Fibroblast of lung (primary cell): ENCODE results near the gene ARHGAP35. TPM values are rescaled to one million over a fixed set of nuclear protein-coding genes. Genes with fewer than 3 reads are reported as not detected.

Experiments
- DNase-seq, 2 donors: peaks; one replicate each; pipeline versions ENCODE4 v3.0.0 to v3.0.0-alpha.2; 2010; ENCODE audit warnings: low read depth in 2 of 2
- H2AFZ ChIP-seq: 2 replicates; pipeline ENCODE4 v1.5.1; 2012; ENCODE audit warnings: low read length, control low read depth, inconsistent platforms
- H3K27ac ChIP-seq: 2 replicates; pipeline ENCODE4 v1.5.1; 2011; ENCODE audit warnings: low read length, control low read depth; ENCODE audit not compliant: insufficient read depth
- H3K27me3 ChIP-seq: 2 replicates; pipeline ENCODE4 v1.5.1; 2011; ENCODE audit warnings: mild to moderate bottlenecking, low read length; ENCODE audit not compliant: control insufficient read depth, insufficient read depth
- H3K36me3 ChIP-seq: 2 replicates; pipeline ENCODE4 v1.5.1; 2011; ENCODE audit warnings: low read length; ENCODE audit not compliant: control insufficient read depth, insufficient read depth
- H3K4me1 ChIP-seq: 2 replicates; pipeline ENCODE4 v1.5.1; 2011; ENCODE audit warnings: low read length; ENCODE audit not compliant: control insufficient read depth, insufficient read depth; ENCODE audit errors: extremely low read depth
- H3K4me2 ChIP-seq: 2 replicates; pipeline ENCODE4 v1.5.1; 2011; ENCODE audit warnings: low read length, control low read depth; ENCODE audit not compliant: insufficient read depth; ENCODE audit errors: extremely low read depth
- H3K4me3 ChIP-seq, 4 experiments: fragments of 200-600 bp in 1 of 4; sonication (generic) in 1 of 4; replicated peaks in 1 of 4; 2 replicates each; pipeline ENCODE4 v1.5.1; 2011 to 2016; ENCODE audit warnings: low read length in 4 of 4, low read depth in 3 of 4, mild to moderate bottlenecking in 3 of 4, control low read depth in 2 of 4, inconsistent platforms in 1 of 4, mixed read lengths in 1 of 4; ENCODE audit not compliant: insufficient read depth in 1 of 4; ENCODE audit errors: control extremely low read depth in 1 of 4
- H3K79me2 ChIP-seq: 2 replicates; pipeline ENCODE4 v1.5.1; 2012; ENCODE audit warnings: mild to moderate bottlenecking, low read length, inconsistent platforms; ENCODE audit not compliant: control insufficient read depth, insufficient read depth
- H3K9ac ChIP-seq: 2 replicates; pipeline ENCODE4 v1.5.1; 2011; ENCODE audit warnings: mild to moderate bottlenecking, low read length, control low read depth; ENCODE audit not compliant: insufficient read depth
- H3K9me3 ChIP-seq: 2 replicates; pipeline ENCODE4 v1.5.1; 2012; ENCODE audit warnings: low read depth, low read length; ENCODE audit not compliant: control insufficient read depth, insufficient read depth
- H4K20me1 ChIP-seq: 2 replicates; pipeline ENCODE4 v1.5.1; 2011; ENCODE audit warnings: low read length; ENCODE audit not compliant: control insufficient read depth, insufficient read depth; ENCODE audit errors: extremely low read depth
- CTCF ChIP-seq, 2 donors: IDR thresholded peaks in 1 of 2; conservative IDR thresholded peaks in 1 of 2; 1 replicate in 1 of 2; 2 replicates in 1 of 2; pipeline ENCODE4 v1.5.1; 2011 to 2012; ENCODE audit warnings: low read length in 2 of 2, control low read depth in 1 of 2, inconsistent platforms in 1 of 2, low read depth in 1 of 2, mild to moderate bottlenecking in 1 of 2
- EZH2 ChIP-seq: IDR thresholded peaks from 2 replicates; pipeline ENCODE4 v1.5.1; 2012; ENCODE audit warnings: low read length, control low read depth, mild to moderate bottlenecking; ENCODE audit errors: missing control alignments
- polyA plus RNA-seq, 2 donors: library from polyadenylated mRNA; depleted of rRNA in 1 of 2; stranded (reverse) in 1 of 2; unstranded in 1 of 2; fragments of >200 nt; gene quantifications; 2 replicates each; pipeline ENCODE4 v1.2.1, GENCODE V29; 2011 to 2012; ENCODE audit warnings: missing spikeins in 1 of 2
- total RNA-seq: library from RNA; depleted of rRNA; stranded (reverse); fragments of >200 nt; gene quantifications from 2 replicates; pipeline ENCODE4 v1.2.1, GENCODE V29; 2014

Gene ARHGAP35
- total and polyA plus RNA-seq, 2 donors (not counting 1 experiment from before 2014, with no cell fraction given): 26.0 to 47.6 TPM

DNA sequence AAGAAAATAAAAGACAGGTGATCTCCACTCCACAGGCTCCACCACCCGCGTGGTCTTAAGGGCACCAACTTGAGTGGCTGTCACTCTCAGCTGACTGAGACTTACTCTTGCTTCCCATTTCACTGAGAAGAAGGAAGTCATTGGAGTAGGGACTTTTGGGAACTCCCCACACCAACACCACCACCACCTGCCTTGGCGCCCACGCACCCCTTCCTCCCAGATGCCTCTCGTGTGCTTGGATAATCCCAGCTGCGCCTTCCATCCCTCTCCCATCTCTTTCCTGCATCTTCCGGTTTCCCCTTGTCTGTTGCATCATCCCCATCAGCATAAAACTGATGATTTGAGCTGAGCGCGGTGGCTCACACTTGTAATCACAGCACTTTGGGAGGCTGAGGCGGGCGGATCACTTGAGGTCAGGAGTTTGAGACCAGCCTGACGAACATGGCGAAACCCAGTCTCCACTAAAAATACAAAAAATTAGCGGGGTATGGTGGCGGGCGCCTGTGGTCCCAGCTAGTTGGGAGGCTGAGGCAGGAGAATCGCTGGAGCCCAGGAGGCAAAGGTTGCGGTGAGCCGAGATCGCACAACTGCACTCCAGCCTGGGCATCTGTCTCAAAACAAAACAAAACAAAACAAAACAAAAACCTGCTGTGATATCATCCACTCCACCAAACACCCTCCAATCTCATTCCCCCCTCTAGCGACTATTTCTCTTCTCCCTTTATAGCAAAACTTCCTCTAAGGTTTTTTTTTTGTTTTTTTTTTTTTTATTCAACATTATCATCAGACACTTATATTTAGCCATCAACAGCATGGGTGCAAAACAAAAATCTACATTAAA is 35.7 kb upstream of the ARHGAP35 start:
- Histone ChIP-seq H2AFZ (no peak overlapping the region), H3K9me3 (no peaks in the 10 kb centered on the region)
- DNase-seq: peak in 1 of 2 donors; percentile 26

DNA sequence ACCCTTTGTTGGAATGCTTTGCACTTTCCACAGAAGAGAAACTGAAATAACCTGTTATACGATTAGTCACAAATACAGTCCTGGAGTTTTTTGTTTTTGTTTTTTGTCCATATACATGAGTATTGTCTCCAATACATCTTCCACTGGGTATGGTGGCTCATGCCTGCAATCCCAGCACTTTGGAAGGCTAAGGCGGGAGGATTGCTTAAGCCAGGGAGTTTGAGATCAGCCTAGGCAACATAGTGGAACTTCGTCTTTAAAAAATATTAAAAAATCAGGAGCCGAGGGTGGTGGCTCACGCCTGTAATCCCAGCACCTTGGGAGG is 35.1 kb upstream of the ARHGAP35 start:
- Histone ChIP-seq H3K27me3 (no peaks in the 10 kb centered on the region), H3K4me2 (no peak overlapping the region), H3K4me3 (no peak overlapping the region), H3K36me3 (no peaks in the 10 kb centered on the region), H2AFZ (no peak overlapping the region), H3K9me3 (no peaks in the 10 kb centered on the region), H3K27ac (no peak overlapping the region), H3K4me1 (no peaks in the 10 kb centered on the region), H4K20me1 (no peaks in the 10 kb centered on the region), H3K9ac (no peak overlapping the region), H3K79me2 (no peaks in the 10 kb centered on the region)
- no peak for DNase-seq
- no peak for TF ChIP-seq CTCF (conservative IDR thresholded peaks at IDR 0.05 in 1 of 2, IDR thresholded peaks at IDR 0.05 in 1 of 2; ENCODE audit: low read depth in 1 of 2, low read length in 2 of 2)
- no peak for TF ChIP-seq EZH2

More for the DNA sequence above, 35.7 kb upstream of the ARHGAP35 start:
- Histone ChIP-seq H3K27ac (no peak overlapping the region), H3K9ac (no peak overlapping the region), H3K4me3 (no peak overlapping the region), H3K27me3 (no peaks in the 10 kb centered on the region), H3K4me2 (no peak overlapping the region), H4K20me1 (no peaks in the 10 kb centered on the region), H3K79me2 (no peaks in the 10 kb centered on the region), H3K36me3 (no peaks in the 10 kb centered on the region), H3K4me1 (no peaks in the 10 kb centered on the region)
- TF ChIP-seq EZH2 (no peak), CTCF (conservative IDR thresholded peaks at IDR 0.05 in 1 of 2, IDR thresholded peaks at IDR 0.05 in 1 of 2; ENCODE audit: low read depth in 1 of 2, low read length in 2 of 2) (no peak)

DNA sequence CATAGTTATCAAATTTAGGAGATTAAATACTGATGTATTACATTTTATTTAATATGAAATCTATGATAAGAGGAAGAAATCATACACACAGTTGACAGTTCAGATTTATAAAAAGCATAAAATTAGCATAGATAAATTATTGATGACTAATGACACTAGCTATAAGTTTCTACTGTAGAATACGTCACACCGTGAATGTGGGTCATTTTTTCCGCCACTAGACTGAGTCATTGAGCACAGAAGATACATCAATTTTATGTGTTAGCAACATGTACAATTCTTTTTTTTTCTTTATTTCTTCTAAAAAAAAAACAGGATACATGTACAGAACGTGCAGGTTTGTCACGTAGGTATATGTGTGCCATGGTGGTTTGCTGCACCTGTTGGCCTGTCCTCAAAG is 32.3 kb upstream of the ARHGAP35 start:
- H3K79me2 ChIP-seq: no peaks in the 10 kb centered on the region
- TF ChIP-seq CTCF (conservative IDR thresholded peaks at IDR 0.05 in 1 of 2, IDR thresholded peaks at IDR 0.05 in 1 of 2; ENCODE audit: low read depth in 1 of 2, low read length in 2 of 2): no peak
- TF ChIP-seq EZH2: no peak
- H2AFZ ChIP-seq: no peak overlapping the region
- no peak overlapping the region for H3K4me3 ChIP-seq
- no peak overlapping the region for H3K9ac ChIP-seq
- H3K27ac ChIP-seq: no peak overlapping the region
- DNase-seq: peak; percentile 30 to 50
- no peaks in the 10 kb centered on the region for H3K4me1 ChIP-seq
- no peaks in the 10 kb centered on the region for H3K9me3 ChIP-seq
- H3K4me2 ChIP-seq: no peak overlapping the region
- H4K20me1 ChIP-seq: no peaks in the 10 kb centered on the region
- no peaks in the 10 kb centered on the region for H3K27me3 ChIP-seq
- H3K36me3 ChIP-seq: no peaks in the 10 kb centered on the region
